PFSK-1 (cell line): ENCODE results near the gene HIC2.

Source experiments
- FOXP2 ChIP-seq: optimal IDR thresholded peaks from 2 replicates; pipeline ENCODE3; 2011; ENCODE audit warnings: borderline replicate concordance, control low read depth, inconsistent platforms; ENCODE audit not compliant: insufficient read depth; ENCODE audit errors: extremely low read length, extremely low read depth
- POLR2AphosphoS5 ChIP-seq: IDR thresholded peaks from 2 replicates; pipeline ENCODE4 v1.6.1; 2012; ENCODE audit warnings: low read depth, mild to moderate bottlenecking, control low read depth, low read length, moderate library complexity
- SIN3A ChIP-seq: IDR thresholded peaks from 2 replicates; pipeline ENCODE4 v1.6.1; 2012; ENCODE audit warnings: mild to moderate bottlenecking, low read length, moderate library complexity, borderline replicate concordance; ENCODE audit not compliant: insufficient read depth
- TAF1 ChIP-seq: IDR thresholded peaks from 2 replicates; pipeline ENCODE4 v1.6.1; 2012; ENCODE audit warnings: low read length, control low read depth, borderline replicate concordance; ENCODE audit not compliant: insufficient read depth

- no peak for TF ChIP-seq FOXP2
- no peak for TF ChIP-seq POLR2AphosphoS5
- TF ChIP-seq TAF1, result no peak
- TF ChIP-seq SIN3A, result no peak
Measured at GRCh38 chr22:21446128-21446826, 29.1 kb downstream of the HIC2 start.
